ENCODE results near the gene NDE1.
"Not testable (repeated sequence)": the region's sequence is repeated elsewhere in the genome, so short reads cannot be mapped to it uniquely, and the experiment has no call there.

Gene NDE1

DNA sequence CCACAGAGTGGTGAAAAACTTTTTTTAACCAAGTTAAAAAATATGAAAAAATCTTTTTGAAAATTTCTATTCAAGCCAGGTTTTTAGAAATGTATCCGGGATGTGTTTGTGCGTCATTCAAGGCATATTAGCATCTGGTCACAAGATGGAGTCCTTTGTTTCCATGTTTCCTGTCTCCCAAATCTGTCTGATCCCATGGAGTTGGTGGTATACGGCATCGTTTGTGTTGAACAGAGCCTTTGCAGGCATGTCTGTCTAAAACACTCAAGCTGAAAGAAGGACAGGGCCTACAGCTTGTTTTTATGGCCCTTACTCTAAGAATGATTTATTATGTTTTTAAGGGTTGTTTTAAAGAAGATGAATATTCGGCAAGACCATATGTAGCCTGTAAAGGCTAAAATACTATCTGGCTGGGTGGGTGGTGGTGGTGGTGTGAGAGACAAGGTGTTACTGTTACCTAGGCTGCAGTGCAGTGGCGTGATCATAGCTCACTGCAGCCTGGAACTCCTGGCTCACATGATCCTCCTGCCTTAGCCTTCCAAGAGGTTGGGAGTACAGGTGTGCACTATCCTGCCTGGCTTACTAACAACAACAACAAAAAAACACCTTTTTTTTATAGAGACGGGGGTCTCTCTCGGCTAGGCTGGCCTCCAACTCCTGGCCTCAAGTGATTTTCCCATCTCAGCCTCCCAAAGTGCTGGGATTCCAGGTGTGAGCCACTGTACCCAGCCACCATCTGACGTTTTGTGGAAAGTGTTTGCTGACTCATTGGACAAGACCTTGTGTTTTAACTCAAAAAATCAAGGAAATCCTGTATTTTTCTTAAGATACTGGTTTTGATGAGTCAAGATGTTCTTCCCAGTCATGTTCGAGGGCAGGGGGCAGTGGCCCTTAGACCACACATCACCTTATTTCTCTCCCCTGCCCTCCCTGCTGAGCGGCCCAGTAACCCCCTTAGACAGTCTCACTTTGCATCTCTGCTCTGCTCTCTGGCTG is 52.2 kb downstream of the NDE1 start:
- no peak for DNase-seq

DNA sequence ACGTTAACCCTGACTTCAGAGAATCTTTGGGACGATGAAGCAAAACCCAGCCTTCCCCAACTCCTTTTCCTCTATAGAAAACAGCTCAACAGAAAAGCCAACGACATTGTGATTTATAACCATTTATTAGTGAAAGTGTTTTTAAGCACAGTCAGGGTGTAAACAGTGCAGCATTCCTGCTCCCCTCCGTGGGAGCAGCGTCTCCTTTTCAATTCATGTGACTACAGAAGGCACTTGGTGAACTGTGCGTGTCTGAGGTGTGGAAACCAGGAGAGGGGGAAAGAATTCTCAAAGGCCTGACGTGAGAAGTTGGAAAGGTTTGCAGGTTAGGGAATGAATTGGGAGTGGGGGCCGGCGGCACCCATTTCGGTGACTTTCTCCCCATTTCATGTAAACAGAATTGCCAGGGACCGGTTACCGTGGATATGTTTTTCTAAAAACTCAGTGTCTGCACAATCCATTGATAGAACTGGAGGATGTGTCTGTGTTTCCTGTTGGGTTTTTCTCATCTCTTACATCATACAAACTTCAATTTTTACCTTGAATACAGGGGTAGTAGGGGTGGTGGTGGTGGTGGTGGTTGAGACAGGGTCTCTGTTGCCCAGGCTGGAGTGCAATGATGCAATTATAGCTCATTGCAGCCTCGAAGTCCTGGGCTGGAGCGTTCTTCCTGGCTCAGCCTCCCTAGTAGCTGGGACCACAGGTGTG is 53.1 kb downstream of the NDE1 start:
- no peak for DNase-seq

DNA sequence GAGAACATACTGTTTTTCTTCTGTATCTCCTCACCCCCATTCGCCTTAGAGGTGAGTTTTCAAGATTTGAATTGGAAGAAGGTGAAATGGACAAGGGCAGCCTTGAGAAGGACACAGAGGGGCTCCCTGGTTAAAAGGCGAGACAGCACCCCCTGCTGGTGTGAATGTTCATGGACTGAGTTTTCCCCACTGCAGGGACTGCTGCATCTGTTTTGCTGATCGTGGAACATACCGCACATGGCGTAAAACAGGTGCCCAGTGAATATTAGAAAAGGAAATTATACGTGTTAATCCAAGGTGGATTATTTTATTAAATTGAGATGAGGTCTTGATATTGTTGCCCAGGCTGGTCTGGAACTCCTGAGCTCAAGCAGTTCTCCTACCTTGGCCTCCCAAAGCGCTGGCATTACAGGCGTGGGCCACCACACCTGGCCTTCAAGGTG is 54.5 kb downstream of the NDE1 start:
- DNase-seq, result peak; percentile 55

DNA sequence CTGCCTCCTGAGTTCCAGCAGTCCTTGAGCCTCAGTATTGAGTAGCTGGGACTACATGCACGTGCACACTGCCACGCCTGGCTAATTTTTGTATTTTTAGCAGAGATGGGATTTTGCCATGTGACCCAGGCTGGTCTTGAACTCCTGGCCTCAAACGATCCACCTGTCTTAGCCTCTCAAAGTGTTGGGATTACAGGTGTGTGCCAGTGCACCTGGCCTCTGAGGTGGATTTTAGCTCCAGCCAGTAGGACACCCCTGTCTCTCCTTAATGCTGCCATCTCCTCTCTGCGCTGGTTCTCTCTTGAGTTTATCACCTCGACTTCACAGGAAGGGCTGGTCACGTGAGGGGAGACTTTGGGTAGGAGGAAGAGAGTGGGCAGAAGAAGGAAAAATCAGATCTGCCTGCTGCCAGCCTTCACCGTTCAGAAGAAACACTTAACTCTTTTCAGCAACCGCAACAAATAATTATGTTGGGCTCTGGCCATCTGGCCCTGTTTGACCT is 55.1 kb downstream of the NDE1 start:
- DNase-seq, result no peak

DNA sequence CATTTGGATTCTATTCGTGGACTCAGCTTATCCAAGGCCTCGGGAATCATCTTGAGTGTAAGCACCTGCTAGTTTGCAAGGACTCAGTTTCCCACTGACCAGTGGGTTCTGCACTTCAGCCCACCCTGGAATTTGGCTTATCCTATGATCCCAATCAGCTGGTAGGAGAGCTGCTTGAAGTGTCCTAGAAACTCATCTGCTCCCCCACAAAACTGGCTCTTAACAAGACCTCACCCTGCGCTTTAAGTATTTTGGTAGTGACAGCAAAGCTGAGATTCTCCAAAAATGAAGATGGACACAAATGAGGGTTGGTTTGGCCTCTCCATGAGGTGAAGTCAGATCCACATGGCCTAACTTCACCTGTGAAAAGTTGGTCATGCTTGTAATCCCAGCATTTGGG is 57.3 kb downstream of the NDE1 start:
- DNase-seq, result no peak

DNA sequence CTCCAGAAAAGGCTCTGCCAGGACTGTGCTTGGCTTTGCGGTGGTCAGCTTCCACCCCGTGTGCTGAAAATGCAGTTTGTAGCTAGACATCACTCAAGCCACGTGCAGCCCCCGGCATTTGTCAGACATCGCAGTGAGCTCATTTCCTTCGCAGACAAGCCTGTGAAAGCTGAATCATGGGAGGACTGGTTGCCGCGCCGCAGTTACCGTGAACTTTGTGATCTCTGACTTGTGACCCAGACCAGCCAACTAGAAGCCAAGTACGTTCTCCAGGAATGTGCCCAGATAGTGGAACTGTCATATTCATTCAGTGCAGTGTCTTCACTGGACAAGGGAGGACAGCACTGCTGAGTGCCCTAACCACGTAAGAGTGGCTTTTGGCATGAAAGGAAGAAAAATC is 58.1 kb downstream of the NDE1 start:
- no peak for DNase-seq

DNA sequence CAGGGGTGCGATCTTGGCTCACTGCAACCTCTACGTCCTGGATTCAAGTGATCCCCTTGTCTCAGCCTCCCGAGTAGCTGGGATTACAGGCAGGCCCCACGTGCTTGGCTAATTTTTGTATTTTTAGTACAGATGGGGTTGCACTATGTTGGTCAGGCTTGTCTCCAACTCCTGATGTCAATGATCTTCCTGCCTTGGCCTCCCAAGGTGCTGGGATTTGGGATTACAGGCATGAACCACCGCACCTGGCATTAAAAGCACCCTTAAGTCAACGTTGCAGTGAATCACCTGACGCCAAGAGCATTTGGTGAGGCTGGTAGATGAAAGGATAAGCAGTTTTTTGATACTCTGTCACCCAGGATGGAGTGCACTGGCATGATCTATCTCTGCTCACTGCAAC is 59.0 kb downstream of the NDE1 start:
- no peak for DNase-seq

DNA sequence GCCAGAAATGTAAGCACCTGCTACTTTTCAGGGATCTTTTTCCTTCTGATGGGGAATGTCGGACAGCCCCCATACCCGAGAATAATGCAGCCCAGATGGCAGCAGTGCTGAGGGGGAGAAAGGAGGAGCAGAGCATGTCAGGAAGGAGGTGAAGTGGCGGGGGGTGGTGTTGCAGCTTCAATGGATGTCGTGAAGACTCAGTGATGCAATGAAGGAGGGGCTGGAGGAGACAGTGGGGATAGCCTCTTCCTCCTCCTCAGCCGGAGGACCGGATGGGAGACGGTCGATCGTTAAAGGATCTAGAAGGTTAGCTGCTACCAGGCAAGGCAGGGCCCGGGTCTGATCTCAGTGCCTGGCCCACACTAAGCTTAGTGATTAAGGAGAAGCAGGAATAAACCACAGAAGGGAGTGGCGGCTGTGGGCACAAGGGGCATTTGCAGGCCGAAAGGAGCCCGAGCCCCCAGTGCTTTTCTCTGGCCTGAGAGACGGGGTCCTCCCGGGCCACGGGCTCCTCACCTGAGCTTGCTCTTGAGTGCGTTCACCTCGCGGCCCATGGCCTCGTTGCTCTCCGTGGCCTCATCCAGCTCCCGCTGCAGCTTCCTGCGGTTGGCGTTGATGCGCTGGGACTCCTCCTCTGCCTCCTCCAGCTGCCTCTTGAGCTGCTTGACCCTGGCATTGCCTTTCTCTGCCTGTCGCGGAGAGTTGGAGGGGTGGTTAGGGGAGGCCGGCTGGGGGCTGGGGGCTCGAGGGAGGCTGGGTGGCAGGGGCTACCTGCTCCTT is 64.5 kb downstream of the NDE1 start:
- DNase-seq, result no peak

DNA sequence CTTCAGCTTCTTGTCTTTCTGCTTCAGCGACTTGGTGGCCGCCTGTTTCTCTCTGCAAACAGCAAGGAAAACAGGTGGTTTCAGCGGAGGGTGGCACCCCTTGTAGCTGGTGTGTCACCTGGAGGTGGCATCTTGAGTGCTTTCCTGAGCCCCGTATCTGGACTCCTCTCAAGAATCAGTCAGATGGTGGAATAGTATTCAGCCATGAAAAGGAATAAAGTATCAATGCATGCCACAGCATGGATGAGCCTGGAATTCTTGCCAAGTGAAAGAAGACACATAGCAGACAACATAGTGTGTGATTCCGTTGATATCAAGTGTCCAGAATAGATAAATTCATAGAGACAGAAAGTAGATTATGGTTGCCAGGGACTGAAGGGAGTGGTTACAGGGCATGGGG is 65.2 kb downstream of the NDE1 start:
- DNase-seq, result no peak

DNA sequence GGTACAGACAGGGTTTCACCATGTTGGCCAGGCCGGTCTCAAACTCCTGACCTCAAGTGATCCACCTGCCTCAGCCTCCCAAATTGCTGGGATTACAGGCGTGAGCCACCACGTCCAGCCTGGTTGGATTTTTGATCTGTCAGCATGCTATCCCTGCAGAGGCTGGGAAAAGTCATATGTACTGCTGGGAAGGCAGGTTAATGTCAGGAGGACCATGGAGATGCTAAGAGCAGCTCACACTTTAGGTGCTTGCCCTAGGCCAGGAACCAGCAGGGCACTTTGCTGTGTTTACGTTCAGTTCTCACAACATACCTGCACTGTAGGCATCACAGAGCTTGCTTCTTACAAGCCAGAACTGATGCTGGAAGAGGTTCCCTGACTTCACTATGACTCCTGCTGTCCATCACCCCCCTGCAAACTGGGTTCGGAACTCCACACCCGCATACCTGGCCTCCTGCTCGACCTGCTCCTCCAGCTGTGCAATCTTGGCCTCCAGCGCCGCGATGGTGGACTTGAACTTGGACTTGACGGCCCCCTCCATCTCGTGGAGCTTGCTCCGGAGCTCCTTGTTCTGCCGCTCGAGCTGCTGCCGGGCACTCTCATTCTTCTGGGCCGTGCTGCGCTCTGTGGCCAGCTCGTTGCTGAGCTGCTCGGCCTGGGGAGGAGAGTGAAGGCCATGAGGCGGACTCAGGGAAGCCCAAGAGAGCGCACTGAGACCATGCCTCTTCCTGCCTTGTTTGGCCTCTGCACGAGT is 66.8 kb downstream of the NDE1 start:
- no peak for DNase-seq

DNA sequence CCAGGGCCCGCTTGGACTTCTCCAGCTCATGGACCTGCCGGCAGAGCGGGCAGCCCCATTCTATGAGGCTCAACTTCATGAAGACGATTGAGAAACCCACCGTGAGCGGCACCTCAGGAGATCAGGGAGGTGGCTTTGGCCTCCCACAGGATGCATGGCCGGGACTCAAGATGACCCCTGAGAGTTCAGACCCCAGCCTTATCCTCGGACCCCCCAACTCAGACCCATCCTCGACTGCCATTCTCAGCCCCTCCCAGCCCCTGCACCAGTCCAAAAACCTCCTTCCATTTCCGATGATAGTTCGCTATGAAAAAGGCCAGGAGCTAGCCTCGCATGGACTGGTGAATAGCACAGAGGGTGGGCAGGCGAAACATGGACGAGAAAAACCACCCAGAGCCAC is 71.0 kb downstream of the NDE1 start:
- DNase-seq, result no peak

DNA sequence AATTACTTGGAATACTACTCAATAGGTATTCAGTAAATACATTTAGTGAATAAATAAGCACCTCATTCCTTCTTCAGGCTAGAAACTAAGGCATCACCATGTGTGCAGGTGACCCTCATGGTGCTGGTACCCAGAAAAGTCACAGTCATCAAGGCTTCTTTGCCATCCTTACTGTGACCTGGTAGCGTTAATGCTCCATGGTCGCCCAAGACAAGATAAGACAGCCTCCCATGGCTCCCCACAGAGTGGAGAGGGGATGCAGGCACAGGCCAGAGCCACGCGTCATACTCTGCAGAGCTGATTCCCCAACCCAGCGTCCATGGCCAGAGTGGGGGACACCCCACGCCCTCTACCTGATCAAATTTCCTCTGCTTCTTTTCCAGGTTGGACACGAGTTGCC is 73.8 kb downstream of the NDE1 start:
- DNase-seq, result no peak

DNA sequence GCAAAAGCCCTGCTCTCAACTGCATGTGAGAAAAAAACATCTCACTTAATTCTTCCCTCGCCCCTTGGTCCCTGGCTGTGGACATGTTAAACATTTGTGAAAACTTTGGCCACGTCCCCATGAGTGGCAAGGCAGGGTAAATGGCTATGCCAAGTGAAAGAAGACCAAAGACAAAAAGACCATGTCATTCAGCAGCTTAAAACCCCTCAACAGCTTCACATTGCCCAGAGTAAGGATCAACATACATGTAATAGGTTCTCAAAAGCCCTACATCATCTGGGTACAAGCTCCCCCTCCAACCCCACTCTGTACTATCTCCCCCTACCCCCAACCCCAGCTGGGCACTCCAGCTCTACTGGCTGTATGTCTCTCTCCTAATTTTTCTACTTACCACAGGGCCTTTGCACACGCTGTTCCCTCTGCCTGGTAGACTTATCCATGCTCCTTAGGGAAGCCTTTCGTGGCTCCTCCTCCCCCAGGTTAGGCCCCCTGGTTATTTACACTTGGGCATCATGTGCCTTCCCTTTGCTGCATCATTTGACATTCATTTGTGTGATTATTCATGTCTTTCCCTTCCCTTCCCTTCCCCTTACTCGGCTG is 75.7 kb downstream of the NDE1 start:
- DNase-seq, result no peak

DNA sequence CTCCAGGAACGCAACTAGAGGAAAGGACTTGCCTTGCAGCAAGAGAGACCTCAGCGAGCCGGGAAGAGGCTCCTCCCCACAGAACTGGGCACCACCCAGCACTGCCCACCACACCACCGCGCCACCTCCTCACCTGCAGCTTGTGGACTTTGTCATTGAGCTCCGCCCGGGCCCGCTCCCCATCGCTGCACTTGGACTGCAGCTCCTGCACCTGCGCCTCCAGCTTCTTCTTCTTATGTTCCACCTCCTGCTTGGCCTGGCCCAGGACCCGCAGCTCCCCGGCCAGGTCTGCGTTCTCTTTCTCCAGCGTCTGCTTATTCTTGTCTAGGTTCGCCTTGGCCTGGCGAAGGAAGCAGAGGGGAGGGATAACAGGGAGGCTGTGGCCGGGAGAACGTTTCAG is 76.7 kb downstream of the NDE1 start:
- DNase-seq, result no peak

DNA sequence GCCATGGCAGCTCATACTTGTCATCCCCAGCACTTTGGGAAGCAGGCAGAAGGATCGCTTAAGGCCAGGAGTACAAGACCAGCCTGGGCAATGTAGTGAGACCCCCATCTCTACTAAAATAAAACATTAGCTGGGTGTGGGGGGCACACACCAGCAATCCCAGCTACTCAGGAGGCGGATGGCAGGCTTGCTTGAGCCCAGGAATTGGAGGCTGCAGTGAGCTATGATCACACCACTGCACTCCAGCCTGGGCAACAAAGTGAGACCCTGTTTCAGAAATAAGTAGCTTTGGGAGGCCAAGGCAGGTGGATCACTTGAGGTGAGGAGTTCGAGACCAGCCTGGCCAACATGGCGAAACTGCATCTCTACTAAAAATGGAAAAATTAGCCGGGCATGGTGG is 77.7 kb downstream of the NDE1 start:
- not testable (repeated sequence) for DNase-seq

DNA sequence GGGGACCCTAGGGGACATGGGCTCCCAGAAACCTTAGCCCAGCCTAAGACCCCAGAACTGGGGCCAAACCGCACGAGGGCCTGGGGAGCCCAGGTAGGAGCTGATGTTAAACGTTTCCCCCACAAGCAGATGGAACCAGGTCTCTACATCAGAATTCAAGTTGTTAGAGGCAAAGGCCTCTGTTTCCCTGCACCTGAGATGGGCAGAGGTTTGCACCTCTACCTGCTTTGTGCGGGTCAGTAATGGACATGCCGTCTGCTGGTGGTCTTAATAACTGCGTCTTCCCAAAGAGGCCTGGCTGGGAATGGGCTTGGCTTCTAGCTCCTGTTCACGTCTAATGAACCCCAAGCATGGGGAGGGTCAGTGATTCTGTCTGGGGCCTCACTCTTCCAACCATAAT is 79.1 kb downstream of the NDE1 start:
- DNase-seq, result no peak

DNA sequence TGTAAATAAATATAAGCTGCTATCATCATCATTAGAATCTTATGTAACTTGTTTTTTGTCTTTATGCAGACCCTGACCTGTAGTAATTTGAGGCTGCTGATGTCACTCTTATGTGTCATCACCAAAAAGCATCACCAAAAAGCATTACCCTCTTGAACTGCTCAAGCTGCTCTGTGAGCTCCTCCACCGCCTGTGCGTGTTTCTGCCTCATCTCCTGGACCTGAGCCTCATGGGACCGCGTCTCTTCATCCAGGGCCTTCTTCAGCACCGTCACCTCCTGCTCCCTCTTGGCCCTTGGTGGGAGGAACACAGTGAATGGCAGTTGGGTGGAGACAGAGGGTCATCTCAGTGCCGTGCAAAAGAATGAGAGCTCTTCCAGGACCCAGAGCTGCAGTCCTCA is 82.4 kb downstream of the NDE1 start:
- no peak for DNase-seq

DNA sequence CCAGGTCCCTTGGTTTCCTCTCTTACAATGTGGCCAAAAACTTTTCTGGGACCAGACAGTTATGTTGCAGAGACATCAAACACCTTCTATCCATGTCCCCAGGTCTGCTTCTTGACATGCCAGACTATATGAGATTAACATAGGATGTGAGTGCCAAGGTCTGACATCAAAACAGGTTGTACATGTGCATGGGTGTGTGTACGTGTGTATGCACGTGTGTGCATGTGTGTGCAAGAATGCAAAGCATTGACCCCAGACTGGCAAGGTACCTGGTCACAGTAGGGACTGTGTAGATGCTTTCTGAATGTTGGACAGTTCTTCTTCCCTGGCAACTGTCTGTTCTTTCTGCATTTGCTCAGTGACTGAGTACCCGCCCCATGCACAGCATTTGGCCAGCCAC is 85.6 kb downstream of the NDE1 start:
- DNase-seq, result no peak

DNA sequence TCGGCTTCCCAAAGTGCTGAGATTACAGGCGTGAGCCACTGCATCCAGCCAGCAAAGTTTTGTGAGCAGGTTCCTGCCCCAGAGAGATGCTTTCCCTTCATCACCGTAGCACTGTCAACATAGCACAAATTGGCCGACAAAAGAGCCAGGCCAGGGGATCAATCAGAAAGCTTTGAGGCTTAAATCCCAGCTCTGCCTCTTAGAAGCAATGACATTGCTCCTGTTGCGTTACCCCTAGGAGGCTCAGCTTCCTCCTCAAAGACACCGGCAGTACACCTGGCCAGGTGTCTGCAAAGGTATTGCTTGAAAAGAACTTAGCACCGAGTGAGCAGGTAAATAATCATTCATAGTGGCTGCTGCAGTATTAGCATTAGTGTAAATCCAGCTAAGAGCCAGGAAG is 86.5 kb downstream of the NDE1 start:
- DNase-seq, result no peak

DNA sequence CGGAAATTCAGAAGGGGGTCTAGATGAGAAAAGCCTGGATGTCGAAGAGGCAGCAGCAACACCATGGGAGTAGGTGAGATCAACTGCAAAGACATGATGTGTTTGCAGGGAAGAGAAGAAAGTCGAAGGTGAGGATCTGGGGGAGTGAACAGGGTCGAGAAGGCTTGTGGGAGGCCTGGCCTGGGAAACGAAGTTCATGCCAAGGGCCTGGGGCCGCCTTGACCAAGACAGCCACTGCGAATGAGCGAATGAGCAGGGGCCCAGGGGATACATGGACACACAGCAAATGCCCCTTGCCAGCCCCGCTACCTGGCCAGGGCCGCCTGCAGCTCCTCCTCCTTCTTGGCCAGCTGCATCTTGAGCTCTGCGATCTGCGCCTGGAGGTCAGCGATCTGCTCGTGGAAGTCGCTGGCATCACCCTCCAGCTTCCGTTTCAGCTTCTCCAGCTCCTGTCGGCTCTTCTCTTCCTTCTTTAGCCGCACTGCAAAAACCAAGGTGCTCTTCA is 87.1 kb downstream of the NDE1 start:
- no peak for DNase-seq

DNA sequence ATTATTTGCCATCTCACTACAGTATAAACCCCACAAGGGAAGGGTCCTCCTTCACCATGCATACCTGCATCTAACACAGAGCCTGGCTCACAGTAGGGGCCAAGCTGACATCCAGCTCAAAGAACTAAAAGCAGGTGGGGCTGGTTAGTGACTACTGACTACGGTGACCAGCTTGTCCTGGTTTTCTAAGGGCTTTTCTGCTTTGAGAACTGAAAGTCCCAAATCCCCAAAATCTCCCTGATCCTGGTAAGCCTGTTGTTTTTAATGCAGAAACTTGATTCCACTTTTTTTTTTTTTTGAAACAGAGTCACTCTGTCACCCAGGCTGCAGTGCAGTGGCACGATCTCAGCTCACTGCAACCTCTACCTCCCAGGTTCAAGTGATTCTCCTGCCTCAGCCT is 89.4 kb downstream of the NDE1 start:
- no peak for DNase-seq

DNA sequence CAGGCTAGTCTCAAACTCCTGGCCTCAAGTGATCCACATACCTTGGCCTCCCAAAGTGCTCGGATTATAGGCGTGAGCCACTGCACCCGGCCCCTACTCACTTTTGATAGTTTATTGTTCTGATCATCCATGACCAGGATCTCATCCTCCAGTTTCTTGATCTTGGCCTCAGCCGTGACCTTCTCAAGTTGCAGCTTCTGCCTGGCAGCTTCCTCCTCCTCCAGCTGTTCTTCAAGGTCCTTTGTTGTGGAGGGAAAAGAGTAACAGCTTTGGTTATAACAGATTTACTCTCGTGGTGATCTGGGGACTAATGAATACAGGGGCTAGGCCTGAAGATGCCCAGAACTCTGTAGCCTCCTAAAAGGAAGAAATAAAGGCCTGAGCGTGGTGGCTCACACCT is 89.9 kb downstream of the NDE1 start:
- no peak for DNase-seq
